Frontal cortex (tissue), 4 donors: Measurements from ENCODE around the gene ANKRD33B. TPM values are rescaled to one million over a fixed set of nuclear protein-coding genes. Genes with fewer than 3 reads are reported as not detected.

Experiments
- DNase-seq, 2 donors: peaks; one replicate each; pipeline ENCODE4 v3.0.0; 2012; ENCODE audit warnings: low spot score in 2 of 2
- FAIRE-seq: peaks from 2 replicates; lab custom pipeline; 2012; peaks lifted over from hg19 to GRCh38; lab: Jason Lieb, UNC
- small RNA-seq: library from RNA; depleted of rRNA; stranded (forward); fragments of <200 nt; gene quantifications from one replicate; pipeline ENCODE3, GENCODE V24; 2014
- total RNA-seq: library from RNA; depleted of rRNA; stranded (reverse); fragments of >200 nt; gene quantifications from one replicate; pipeline ENCODE4 v1.2.3, GENCODE V29; 2014
- donor health status: control.
- donor health status: control.
- donor health status: control.

Gene ANKRD33B
- total RNA-seq, 1 donor from 2014 or later, result 1.6 TPM

DNA sequence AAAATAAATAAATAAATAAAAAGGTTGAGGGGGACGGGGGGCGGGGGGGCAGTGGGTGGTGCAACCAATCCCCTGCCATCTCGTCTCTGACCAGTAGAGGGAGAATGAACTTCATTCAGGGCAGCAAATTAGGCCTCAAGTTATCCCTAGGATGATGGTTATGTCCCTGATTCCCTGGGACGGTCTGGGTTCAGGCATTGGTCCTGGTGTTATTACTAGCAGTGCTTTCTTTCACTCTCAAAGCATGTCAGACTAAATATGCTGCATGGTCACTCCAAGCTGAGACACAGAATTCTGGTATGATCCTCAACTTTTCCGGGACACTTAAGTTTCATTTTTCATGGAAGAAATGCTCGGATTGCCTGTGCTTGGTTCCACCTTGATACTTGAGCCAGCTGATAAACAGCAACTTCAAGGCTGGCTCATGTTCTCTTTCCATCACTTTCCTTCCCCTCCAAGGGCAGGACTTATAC is 137.7 kb downstream of the ANKRD33B start:
- DNase-seq, result peak in 1 of 2 donors; percentile 48
- FAIRE-seq, result no peak

DNA sequence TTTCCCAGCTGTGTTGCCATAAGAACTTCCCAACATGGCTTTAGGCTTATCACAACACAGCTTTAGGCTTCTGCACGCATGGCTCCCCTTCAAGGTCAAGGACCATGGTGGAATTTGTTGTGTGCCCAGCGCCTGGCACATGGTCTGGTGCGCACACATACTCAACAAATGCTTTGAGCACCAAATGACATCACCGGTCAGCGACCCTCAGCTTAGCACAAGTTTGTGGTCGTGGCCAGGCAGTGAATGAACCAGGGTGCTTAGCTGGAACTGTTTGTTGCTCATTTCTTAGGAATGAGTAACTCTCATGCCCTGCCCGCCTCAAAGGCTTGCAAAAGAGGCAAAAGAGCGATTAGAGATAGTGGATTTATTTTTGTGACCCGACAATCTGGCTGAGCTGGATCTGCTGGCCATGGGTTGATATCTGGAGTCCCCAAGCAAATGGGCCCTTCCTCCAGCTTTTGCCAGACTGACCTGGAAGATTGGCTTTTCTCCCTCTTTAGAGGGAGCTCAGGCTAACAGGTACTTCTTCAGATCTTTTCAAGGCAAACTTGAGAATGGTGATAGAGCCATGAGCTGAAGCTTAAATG is 138.3 kb downstream of the ANKRD33B start:
- FAIRE-seq (no peak), DNase-seq (no peak)

DNA sequence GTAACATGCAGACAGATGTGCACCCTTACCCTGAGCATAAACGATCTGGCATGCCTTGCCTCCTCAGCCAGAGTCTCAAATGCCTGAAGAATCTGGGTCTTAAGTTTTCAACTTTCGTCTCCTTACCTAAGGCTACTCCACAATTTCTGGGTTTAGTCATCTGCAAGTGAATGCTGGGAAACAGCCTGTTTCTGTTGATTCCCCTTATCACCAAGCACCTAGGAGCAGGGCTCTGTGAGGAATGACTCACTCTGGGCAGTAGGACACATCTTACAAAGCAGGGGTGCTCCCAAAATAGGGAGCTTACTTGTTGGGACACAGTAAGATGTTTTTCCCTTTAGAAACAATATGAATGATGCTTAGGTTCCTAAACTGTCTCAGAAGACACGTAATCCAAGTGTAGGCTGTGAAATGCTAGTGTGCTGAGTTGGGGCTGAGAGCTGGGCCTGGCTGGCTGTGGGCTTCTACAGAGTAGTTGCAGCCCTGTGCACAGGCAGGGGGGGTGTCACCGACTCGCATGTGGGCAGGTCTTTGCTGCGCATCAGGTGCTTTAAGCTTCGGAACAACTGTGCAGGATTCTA is 139.1 kb downstream of the ANKRD33B start:
- no peak for FAIRE-seq
- DNase-seq, result no peak

GRCh38 chr5:10703676-10704075 is 139.8 kb downstream of the ANKRD33B start:
- DNase-seq (no peak), FAIRE-seq (no peak)

DNA sequence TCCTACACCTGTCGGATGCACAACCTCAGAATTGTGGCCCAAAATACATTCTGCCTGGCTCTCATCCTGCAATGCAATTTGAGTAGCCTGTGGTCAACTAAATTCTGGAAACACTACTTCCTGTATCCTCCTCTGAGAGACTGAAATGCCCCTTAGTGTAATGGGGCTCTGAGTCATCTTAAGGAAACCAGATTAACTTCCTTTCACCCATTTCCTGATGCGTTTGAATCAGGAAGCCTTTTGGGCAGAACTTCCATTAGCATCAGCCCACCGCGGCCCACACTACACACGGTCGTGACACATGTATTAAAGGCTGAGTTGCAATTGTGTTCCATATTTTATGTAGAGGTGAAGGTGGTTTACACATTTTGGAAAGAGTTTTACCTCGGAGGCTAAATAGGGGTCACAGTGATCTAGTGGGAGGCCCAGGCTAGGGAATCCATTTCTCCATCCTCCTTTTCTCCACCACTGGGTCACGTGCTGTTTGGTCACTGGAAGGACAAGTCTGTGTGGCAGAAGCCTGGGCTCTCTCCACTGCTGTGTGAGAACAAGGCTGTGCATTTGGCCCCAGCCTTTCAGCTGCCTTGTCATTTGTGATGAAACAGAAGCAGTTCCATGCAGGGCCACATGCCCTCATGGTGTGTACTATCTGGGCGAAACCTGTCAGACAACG is 141.2 kb downstream of the ANKRD33B start:
- no peak for FAIRE-seq
- no peak for DNase-seq

- FAIRE-seq (no peak), DNase-seq (no peak)
These were observed 141.9 kb downstream of the ANKRD33B start for GRCh38 chr5:10705747-10706146.

GRCh38 chr5:10706326-10706725 is 142.5 kb downstream of the ANKRD33B start:
- FAIRE-seq (no peak), DNase-seq (no peak)

Small RNAs within 50 kb of the gene (small RNA-seq; reads per million reads assigned to genes)
- gene AC012629.4 (not detected), gene AC112200.1 (not detected)

Other genes with a start within 250 kb of the ANKRD33B start
- 229 TPM for gene MARCHF6, start 210.4 kb upstream of the ANKRD33B start, total RNA-seq
- 1.2 TPM for gene ROPN1L, start 122.2 kb upstream of the ANKRD33B start, total RNA-seq
- gene DAP, start 197.2 kb downstream of the ANKRD33B start, total RNA-seq, result 7.3 TPM